CD4-positive, alpha-beta T cell (primary cell): Measurements from ENCODE around the gene KCNK6. TPM values are rescaled to one million over a fixed set of nuclear protein-coding genes. Genes with fewer than 3 reads are reported as not detected.

Experiments
- ATAC-seq: fragments of 200-7000 bp; cut with Tn5 transposase; one replicate; pipeline ENCODE4 v1.10.0; 2022; ENCODE audit warnings: mild to moderate bottlenecking; ENCODE audit not compliant: poor library complexity
- CTCF ChIA-PET: fragments of 350-600 bp; sonication (Branson Sonifier 250); formaldehyde crosslinking; loops from one replicate; lab custom pipeline; 2021; ENCODE audit warnings: antibody characterized with exemption, inconsistent platforms; lab: Charles Lee
- POLR2A ChIA-PET: fragments of 350-600 bp; sonication (Branson Sonifier 250); formaldehyde crosslinking; loops from one replicate; lab custom pipeline; 2021; ENCODE audit warnings: antibody characterized with exemption, inconsistent platforms; lab: Charles Lee
- DNase-seq, 14 experiments: peaks; one replicate each; pipeline ENCODE4 v3.0.0-alpha.2; 2013 to 2020; ENCODE audit warnings: mixed read lengths in 2 of 14
- H3K27ac ChIP-seq, 2 donors: one replicate each; pipeline versions ENCODE4 v1.5.1 to v1.7.0; 2013; ENCODE audit warnings: low read length in 2 of 2, low read depth in 1 of 2, mild to moderate bottlenecking in 1 of 2
- H3K27me3 ChIP-seq, 2 experiments: 1 replicate in 1 of 2; 2 replicates in 1 of 2; pipeline versions ENCODE4 v1.6.1 to v1.7.0; 2013; ENCODE audit warnings: low read length in 2 of 2, control low read depth in 1 of 2, mild to moderate bottlenecking in 1 of 2, moderate library complexity in 1 of 2; ENCODE audit not compliant: insufficient read depth in 2 of 2, control insufficient read depth in 1 of 2
- H3K36me3 ChIP-seq: one replicate; pipeline ENCODE4 v1.6.1; 2013; ENCODE audit warnings: low read length, control low read depth; ENCODE audit not compliant: insufficient read depth
- H3K4me1 ChIP-seq: one replicate; pipeline ENCODE4 v1.6.1; 2013; ENCODE audit warnings: low read length, control low read depth; ENCODE audit not compliant: insufficient read depth
- H3K4me3 ChIP-seq: one replicate; pipeline ENCODE4 v1.5.1; 2013; ENCODE audit warnings: mild to moderate bottlenecking, low read length, moderate library complexity
- H3K9me3 ChIP-seq, 2 experiments: 1 replicate in 1 of 2; 2 replicates in 1 of 2; pipeline versions ENCODE4 v1.6.1 to v1.7.0; 2013; ENCODE audit warnings: low read length in 2 of 2, mild to moderate bottlenecking in 2 of 2, control low read depth in 1 of 2, moderate library complexity in 1 of 2; ENCODE audit not compliant: control insufficient read depth in 1 of 2, insufficient read depth in 1 of 2
- H3K27ac Mint-ChIP-seq: one replicate; pipeline ENCODE4 v1.8.0; 2020; ENCODE audit warnings: mixed read lengths
- H3K27me3 Mint-ChIP-seq: one replicate; pipeline ENCODE4 v1.8.0; 2021; ENCODE audit warnings: mixed read lengths
- H3K36me3 Mint-ChIP-seq: one replicate; pipeline ENCODE4 v1.8.0; 2021; ENCODE audit warnings: low read depth, mixed read lengths
- H3K4me1 Mint-ChIP-seq: one replicate; pipeline ENCODE4 v1.8.0; 2021; ENCODE audit warnings: low read depth, mixed read lengths
- H3K4me3 Mint-ChIP-seq: one replicate; pipeline ENCODE4 v1.8.0; 2020; ENCODE audit warnings: mild to moderate bottlenecking, mixed read lengths
- H3K9me3 Mint-ChIP-seq: one replicate; pipeline ENCODE4 v1.8.0; 2020; ENCODE audit warnings: mixed read lengths
- intact Hi-C, 2 experiments: fragments of 100-400 bp; cut with DNase I in 1 of 2; cut with micrococcal nuclease in 1 of 2; formaldehyde crosslinking; loops; one replicate each; pipeline versions ENCODE4 v1.15.1 to v1.9.0; 2023 to 2025; cut with DNase I, micrococcal nuclease
- total RNA-seq, 174 experiments: library from RNA in 2 of 174; stranded (reverse) in 2 of 174; gene quantifications; one replicate each; pipeline ENCODE4 v1.2.3 and lab custom pipeline; 2021 to 2026
- TF ChIP-seq, protein P1 (sequence below): fragments of 200-600 bp; IDR thresholded peaks from one replicate; pipeline ENCODE4 v1.8.0; 2022; ENCODE audit warnings: antibody characterized with exemption, mild to moderate bottlenecking

KCNK6 gene
- total RNA-seq, 2 experiments from 2014 or later = 3.0 to 3.1 TPM

DNA sequence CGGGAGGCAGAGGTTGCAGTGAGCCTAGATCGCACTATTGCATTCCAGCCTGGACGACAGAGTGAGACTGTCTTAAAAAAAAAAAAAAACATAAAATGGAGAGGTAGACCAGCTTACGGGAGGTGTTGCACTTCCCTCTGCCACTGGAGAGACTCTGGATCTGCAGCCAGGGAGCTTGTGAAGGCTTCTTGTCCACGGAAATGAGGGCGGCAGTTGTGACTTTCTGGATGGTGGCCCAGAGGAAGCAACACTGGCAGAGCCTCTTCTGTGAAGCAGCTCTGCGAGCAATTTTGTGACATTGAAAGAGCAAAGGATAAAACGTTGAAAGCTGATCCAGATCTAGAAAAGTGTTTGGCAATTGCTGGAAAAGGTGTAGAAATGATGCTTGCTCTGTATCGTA is 44.9 kb upstream of the KCNK6 start:
- Histone ChIP-seq H3K9me3 (no peaks in the 10 kb centered on the region), H3K27me3 (no peaks in the 10 kb centered on the region), H3K27ac (no peak overlapping the region), H3K4me1 (no peaks in the 10 kb centered on the region), H3K36me3 (no peaks in the 10 kb centered on the region), H3K4me3 (no peak overlapping the region)
- no peak for ATAC-seq
- TF ChIP-seq, protein P1, sequence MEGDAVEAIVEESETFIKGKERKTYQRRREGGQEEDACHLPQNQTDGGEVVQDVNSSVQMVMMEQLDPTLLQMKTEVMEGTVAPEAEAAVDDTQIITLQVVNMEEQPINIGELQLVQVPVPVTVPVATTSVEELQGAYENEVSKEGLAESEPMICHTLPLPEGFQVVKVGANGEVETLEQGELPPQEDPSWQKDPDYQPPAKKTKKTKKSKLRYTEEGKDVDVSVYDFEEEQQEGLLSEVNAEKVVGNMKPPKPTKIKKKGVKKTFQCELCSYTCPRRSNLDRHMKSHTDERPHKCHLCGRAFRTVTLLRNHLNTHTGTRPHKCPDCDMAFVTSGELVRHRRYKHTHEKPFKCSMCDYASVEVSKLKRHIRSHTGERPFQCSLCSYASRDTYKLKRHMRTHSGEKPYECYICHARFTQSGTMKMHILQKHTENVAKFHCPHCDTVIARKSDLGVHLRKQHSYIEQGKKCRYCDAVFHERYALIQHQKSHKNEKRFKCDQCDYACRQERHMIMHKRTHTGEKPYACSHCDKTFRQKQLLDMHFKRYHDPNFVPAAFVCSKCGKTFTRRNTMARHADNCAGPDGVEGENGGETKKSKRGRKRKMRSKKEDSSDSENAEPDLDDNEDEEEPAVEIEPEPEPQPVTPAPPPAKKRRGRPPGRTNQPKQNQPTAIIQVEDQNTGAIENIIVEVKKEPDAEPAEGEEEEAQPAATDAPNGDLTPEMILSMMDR = no peak
- POLR2A ChIA-PET = no interaction called here
- H3K36me3 Mint-ChIP-seq = peaks cover 5% of the 10 kb centered on the region
- CTCF ChIA-PET = no interaction called here
- no peaks in the 10 kb centered on the region for H3K9me3 Mint-ChIP-seq
- H3K4me3 Mint-ChIP-seq = no peak overlapping the region
- DNase-seq = no peak
- no peaks in the 10 kb centered on the region for H3K27me3 Mint-ChIP-seq
- no peak overlapping the region for H3K27ac Mint-ChIP-seq
- intact Hi-C loops = no loop called here
- H3K4me1 Mint-ChIP-seq = peaks cover 4% of the 10 kb centered on the region

DNA sequence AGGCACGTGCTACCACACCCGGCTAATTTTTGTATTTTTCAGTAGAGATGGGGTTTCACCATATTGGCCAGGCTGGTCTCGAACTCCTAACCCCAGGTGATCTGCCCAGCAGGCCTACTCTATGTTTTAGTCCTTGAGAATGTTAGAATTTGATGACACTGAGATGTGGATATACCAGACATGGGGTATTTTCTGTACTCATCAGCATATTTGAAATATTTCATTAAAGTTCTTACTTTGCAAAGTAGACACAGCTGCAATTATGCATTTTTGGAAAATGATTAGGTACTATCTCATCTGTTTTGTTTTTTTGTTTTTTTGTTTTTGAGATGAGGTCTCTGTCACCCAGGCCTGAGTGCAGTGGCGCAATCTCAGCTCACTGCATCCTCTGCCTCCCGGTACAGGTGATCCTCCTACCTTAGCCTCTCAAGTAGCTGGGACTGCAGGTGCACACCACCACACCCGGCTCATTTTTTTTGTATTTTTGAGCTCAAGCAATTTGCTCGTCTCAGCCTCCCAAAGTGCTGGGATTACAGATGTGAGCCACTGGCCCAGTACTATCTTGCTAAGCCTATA is 42.6 kb upstream of the KCNK6 start:
- Mint-ChIP-seq H3K27ac (no peak overlapping the region), H3K4me1 (peaks cover 10% of the 10 kb centered on the region), H3K36me3 (peaks cover 9% of the 10 kb centered on the region), H3K9me3 (no peaks in the 10 kb centered on the region), H3K4me3 (no peak overlapping the region), H3K27me3 (no peaks in the 10 kb centered on the region)
- Histone ChIP-seq H3K4me1 (no peaks in the 10 kb centered on the region), H3K36me3 (no peaks in the 10 kb centered on the region), H3K27me3 (no peaks in the 10 kb centered on the region), H3K4me3 (no peak overlapping the region), H3K9me3 (no peaks in the 10 kb centered on the region), H3K27ac (no peak overlapping the region)
- POLR2A ChIA-PET = no interaction called here
- TF ChIP-seq, protein P1 = no peak
- CTCF ChIA-PET = no interaction called here
- ATAC-seq = no peak
- intact Hi-C loops = no loop called here
- DNase-seq = no peak

DNA sequence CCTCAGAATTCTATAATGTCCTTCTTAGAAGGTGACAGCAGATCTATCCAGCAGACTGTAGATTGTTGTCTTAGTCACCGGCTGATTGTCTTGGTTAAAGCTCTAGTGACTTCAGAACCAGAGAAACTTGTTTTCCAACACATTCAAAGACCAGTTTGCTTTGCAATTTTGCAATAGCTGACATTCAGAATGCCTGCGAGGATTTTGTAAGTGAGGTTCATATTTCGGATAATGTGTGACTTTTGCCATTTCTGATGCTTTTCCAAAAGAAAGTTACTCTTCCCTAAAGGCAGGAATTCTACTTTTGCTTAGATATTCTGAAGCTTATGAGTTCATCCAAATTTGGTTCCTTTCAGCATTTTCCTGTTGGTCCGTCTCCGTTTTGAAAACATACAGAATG is 42.1 kb upstream of the KCNK6 start:
- CTCF ChIA-PET = interaction anchor here (0.6 kb wide), 1 partner anchor 727 kb away, joined by 3 read pairs; no protein-coding TSS in a partner anchor
- H3K4me3 Mint-ChIP-seq = no peak overlapping the region
- H3K4me1 ChIP-seq = no peaks in the 10 kb centered on the region
- H3K27me3 Mint-ChIP-seq = no peaks in the 10 kb centered on the region
- no peaks in the 10 kb centered on the region for H3K9me3 Mint-ChIP-seq
- peaks cover 7% of the 10 kb centered on the region for H3K36me3 Mint-ChIP-seq
- no peaks in the 10 kb centered on the region for H3K27me3 ChIP-seq
- no peaks in the 10 kb centered on the region for H3K9me3 ChIP-seq
- peaks cover 15% of the 10 kb centered on the region for H3K4me1 Mint-ChIP-seq
- no peak overlapping the region for H3K27ac Mint-ChIP-seq
- POLR2A ChIA-PET = no interaction called here
- DNase-seq (no peak), ATAC-seq (no peak)
- no peak overlapping the region for H3K4me3 ChIP-seq
- H3K27ac ChIP-seq = no peak overlapping the region
- H3K36me3 ChIP-seq = no peaks in the 10 kb centered on the region
- intact Hi-C loops = no loop called here
- TF ChIP-seq, protein P1 = no peak
